Activated T-cell treated with anti-CD3 and anti-CD28 coated beads for 1 hour (primary cell): ENCODE data around the gene MED12L.

Experiments
- DNase-seq: peaks from one replicate; pipeline ENCODE4 v3.0.0-alpha.2; 2020; ENCODE audit warnings: low read depth

MED12L gene

GRCh38 chr3:151248772-151249337 is 163.4 kb downstream of the MED12L start:
- no peak for DNase-seq

- DNase-seq: no peak
Observed at GRCh38 chr3:151256749-151257148, 171.3 kb downstream of the MED12L start.

- no peak for DNase-seq
Observed at GRCh38 chr3:151259664-151260063, 174.2 kb downstream of the MED12L start.

GRCh38 chr3:151262871-151263525 is 177.5 kb downstream of the MED12L start:
- no peak for DNase-seq

GRCh38 chr3:151264605-151265004 is 179.1 kb downstream of the MED12L start:
- DNase-seq: no peak

- DNase-seq: no peak
Observed at GRCh38 chr3:151265166-151265565, 179.7 kb downstream of the MED12L start.

- no peak for DNase-seq
Observed at GRCh38 chr3:151265866-151266265, 180.4 kb downstream of the MED12L start.

GRCh38 chr3:151267066-151267465 is 181.6 kb downstream of the MED12L start:
- no peak for DNase-seq

- no peak for DNase-seq
Observed at GRCh38 chr3:151268267-151269235, 183.1 kb downstream of the MED12L start.

GRCh38 chr3:151269631-151270030 is 184.2 kb downstream of the MED12L start:
- DNase-seq: no peak

GRCh38 chr3:151275091-151275490 is 189.6 kb downstream of the MED12L start:
- no peak for DNase-seq

GRCh38 chr3:151276038-151276686 is 190.7 kb downstream of the MED12L start:
- no peak for DNase-seq

- DNase-seq: no peak
Observed at GRCh38 chr3:151276687-151277042, 191.2 kb downstream of the MED12L start.

- no peak for DNase-seq
Observed at GRCh38 chr3:151278230-151278629, 192.8 kb downstream of the MED12L start, which contains the start of gene P2RY14. P2RY14 (minus strand) TSS chr3:151278542; CDS start chr3:151214316, 64,226 bp downstream.

GRCh38 chr3:151281671-151282324 is 196.3 kb downstream of the MED12L start:
- no peak for DNase-seq

- DNase-seq: no peak
Observed at GRCh38 chr3:151282921-151283320, 197.5 kb downstream of the MED12L start.

- DNase-seq: no peak
Observed at GRCh38 chr3:151283387-151283786, 197.9 kb downstream of the MED12L start.

GRCh38 chr3:151283907-151284461 is 198.5 kb downstream of the MED12L start:
- no peak for DNase-seq

- DNase-seq: no peak
Observed at GRCh38 chr3:151285940-151286339, 200.5 kb downstream of the MED12L start.

GRCh38 chr3:151289445-151289844 is 204.0 kb downstream of the MED12L start:
- no peak for DNase-seq

- DNase-seq: no peak
Observed at GRCh38 chr3:151290673-151291072, 205.2 kb downstream of the MED12L start.
